ENCODE results near the gene PIP5KL1.

Gene PIP5KL1

DNA sequence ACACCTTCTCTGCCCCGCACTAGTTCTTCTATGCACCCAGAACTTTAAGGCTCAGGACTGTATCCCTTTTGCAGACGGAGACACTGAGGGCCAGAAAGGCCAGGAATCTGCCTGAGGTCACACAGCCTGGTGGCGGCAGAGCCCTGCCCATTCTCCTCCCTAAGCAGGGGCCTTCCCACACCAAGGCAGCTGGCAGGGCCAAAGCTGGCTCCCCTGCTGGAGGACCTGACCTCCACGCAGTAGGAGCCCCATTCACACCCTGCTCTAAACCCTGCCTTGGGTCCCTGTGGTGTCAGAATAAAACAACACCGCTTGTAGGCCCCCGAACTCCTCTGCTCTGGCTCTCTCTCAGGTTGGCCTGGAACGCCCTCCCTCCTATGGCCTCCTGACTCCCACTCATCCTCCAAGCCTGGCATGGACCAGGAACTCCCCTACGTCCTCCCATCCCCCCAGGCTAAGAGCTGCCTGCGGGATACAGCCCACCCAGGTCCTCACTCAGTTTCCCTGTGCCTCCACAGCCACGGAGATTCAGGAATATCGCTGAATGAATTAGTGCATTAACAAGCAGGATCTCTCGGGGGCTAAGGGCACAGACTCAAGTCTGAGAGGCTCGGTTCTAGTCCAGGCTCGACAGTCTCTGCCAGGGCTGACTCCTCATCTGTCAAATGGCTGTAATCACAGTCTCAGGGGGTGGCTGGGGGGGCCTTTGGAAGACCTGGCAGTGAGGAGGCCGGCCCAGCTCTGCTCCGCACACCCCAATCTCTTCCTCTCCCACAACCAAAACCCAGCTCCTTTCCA lies 34.0 kb downstream of the PIP5KL1 start:
- no peak for DNase-seq
- Histone ChIP-seq H3K9me3 (ENCODE audit: severe bottlenecking) (peaks cover 3% of the 10 kb centered on the region), H3K27ac (no peak overlapping the region; the same call in 1 of the 2 replicates), H3K27me3 (ENCODE audit: insufficient read depth, low read depth, severe bottlenecking) (no peaks in the 10 kb centered on the region), H3K4me3 (ENCODE audit: low read depth, low read length) (no peak overlapping the region), H3K36me3 (peaks cover 60% of the 10 kb centered on the region)
- TF ChIP-seq, protein P1, sequence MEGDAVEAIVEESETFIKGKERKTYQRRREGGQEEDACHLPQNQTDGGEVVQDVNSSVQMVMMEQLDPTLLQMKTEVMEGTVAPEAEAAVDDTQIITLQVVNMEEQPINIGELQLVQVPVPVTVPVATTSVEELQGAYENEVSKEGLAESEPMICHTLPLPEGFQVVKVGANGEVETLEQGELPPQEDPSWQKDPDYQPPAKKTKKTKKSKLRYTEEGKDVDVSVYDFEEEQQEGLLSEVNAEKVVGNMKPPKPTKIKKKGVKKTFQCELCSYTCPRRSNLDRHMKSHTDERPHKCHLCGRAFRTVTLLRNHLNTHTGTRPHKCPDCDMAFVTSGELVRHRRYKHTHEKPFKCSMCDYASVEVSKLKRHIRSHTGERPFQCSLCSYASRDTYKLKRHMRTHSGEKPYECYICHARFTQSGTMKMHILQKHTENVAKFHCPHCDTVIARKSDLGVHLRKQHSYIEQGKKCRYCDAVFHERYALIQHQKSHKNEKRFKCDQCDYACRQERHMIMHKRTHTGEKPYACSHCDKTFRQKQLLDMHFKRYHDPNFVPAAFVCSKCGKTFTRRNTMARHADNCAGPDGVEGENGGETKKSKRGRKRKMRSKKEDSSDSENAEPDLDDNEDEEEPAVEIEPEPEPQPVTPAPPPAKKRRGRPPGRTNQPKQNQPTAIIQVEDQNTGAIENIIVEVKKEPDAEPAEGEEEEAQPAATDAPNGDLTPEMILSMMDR (IDR thresholded peaks at IDR 0.05; ENCODE audit: low read depth, low read length), result no peak

DNA sequence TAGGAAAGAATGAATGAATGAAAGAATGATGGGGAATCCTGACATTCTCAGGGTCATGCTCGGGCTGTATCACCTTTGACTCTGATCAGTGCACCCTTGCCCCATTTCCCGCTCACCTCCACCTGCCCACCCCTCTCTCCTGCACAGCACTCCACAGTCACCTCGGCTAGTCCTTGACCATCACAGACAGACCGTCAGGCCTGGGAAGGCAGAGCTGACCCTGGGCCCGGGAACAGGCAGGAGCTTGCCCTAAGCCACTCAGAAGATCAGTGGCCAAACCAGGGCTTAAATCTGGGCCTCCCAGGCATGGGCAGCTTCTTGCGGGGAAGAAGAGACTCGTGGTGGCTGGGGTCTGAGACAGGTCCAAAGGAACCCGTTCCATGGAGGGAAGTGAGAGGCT lies 34.8 kb downstream of the PIP5KL1 start:
- Histone ChIP-seq H3K27me3 (ENCODE audit: insufficient read depth, low read depth, severe bottlenecking) (no peaks in the 10 kb centered on the region), H3K27ac (no peak overlapping the region), H3K9me3 (ENCODE audit: severe bottlenecking) (peaks cover 3% of the 10 kb centered on the region), H3K36me3 (peaks cover 66% of the 10 kb centered on the region), H3K4me3 (ENCODE audit: low read depth, low read length) (no peak overlapping the region)
- no peak for DNase-seq
- TF ChIP-seq, protein P1 (IDR thresholded peaks at IDR 0.05; ENCODE audit: low read depth, low read length), result no peak

DNA sequence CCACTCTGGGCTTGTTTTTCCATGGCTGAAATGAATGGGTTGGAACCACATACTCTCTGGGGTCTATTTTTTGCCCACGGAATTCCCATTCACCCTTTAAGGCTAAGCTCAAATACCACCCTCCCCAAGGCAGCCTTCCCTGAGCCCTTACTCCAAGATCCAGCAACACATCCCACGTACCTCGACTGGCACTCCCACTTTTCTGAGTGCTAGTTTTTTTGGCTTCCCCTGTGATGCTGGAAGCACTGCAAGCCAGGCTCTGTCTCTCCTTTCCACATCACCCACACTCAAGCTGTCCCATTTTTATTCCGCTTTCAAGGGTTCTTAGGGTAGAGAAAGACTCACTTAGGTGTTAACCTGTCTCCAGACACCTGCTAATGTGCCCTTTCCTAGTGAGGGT lies 37.2 kb downstream of the PIP5KL1 start:
- Histone ChIP-seq H3K4me3 (ENCODE audit: low read depth, low read length) (no peak overlapping the region), H3K9me3 (ENCODE audit: severe bottlenecking) (peaks cover 3% of the 10 kb centered on the region), H3K27me3 (ENCODE audit: insufficient read depth, low read depth, severe bottlenecking) (no peaks in the 10 kb centered on the region), H3K36me3 (peaks cover 79% of the 10 kb centered on the region), H3K27ac (no peak overlapping the region)
- no peak for DNase-seq
- TF ChIP-seq, protein P1 (IDR thresholded peaks at IDR 0.05; ENCODE audit: low read depth, low read length), result no peak

DNA sequence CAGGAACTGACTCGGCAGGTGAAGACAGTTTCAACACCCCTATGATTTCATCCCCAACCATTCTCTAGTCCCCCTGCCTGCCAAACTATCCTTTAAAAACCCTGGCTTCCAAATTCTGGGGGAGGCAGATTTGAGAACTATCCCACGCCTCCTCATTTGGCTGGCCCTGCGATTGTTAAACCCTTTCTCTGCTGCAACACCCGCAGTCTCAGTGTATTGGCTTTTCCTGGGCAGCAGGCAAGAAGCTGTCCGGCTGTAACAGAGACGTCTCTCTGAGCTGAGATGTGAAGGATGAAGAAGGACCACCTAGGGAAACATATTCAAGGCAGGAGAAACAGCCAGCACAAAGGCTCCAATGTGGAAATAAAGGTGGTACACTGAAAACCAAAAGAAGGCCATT lies 37.7 kb downstream of the PIP5KL1 start:
- Histone ChIP-seq H3K4me3 (ENCODE audit: low read depth, low read length) (no peak overlapping the region), H3K9me3 (ENCODE audit: severe bottlenecking) (peaks cover 3% of the 10 kb centered on the region), H3K27me3 (ENCODE audit: insufficient read depth, low read depth, severe bottlenecking) (no peaks in the 10 kb centered on the region), H3K36me3 (peaks cover 79% of the 10 kb centered on the region), H3K27ac (no peak overlapping the region)
- TF ChIP-seq, protein P1 (IDR thresholded peaks at IDR 0.05; ENCODE audit: low read depth, low read length), result no peak
- no peak for DNase-seq

DNA sequence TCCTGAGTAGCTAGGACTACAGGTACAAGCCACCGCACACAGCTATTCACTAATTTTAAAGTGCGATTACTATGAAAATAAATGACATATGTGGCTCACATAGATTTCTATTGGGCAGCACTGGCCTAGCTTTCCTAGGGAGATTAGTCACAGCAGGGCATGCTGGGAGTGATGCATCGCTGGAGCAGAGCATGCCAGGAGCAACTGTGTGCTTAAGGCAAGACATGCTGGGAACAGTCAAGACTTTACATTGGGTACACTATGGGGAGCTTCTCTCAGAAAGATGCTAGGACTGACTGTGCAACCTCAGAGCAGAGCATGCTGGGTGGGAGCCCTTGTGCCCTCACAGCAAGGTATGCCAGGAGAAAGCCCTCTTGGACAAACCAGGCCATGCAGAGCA lies 40.5 kb downstream of the PIP5KL1 start:
- Histone ChIP-seq H3K27me3 (ENCODE audit: insufficient read depth, low read depth, severe bottlenecking) (no peaks in the 10 kb centered on the region), H3K4me3 (ENCODE audit: low read depth, low read length) (no peak overlapping the region), H3K27ac (no peak overlapping the region), H3K36me3 (peaks cover 73% of the 10 kb centered on the region), H3K9me3 (ENCODE audit: severe bottlenecking) (peaks cover 3% of the 10 kb centered on the region)
- DNase-seq, result no peak
- TF ChIP-seq, protein P1 (IDR thresholded peaks at IDR 0.05; ENCODE audit: low read depth, low read length), result no peak

DNA sequence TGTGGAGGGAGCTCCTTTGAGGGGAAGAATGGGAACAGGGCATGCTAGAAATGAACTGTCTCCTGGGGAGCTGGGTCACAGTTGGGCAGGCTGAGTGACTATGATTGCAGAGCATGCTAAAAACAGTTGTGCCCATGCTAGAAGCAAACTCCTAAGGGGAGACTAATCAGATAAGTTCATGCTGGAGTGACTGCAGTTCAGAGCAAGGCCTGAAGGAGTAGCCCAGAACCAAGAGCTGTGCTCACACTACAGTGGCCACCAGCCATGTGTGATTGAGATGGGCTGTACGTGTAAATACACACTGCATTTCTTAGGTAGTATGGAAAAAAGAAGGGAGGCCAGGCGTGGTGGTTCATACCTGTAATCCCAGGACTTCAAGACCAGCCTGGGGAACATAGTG lies 42.8 kb downstream of the PIP5KL1 start:
- Histone ChIP-seq H3K27me3 (ENCODE audit: insufficient read depth, low read depth, severe bottlenecking) (no peaks in the 10 kb centered on the region), H3K4me3 (ENCODE audit: low read depth, low read length) (no peak overlapping the region), H3K9me3 (ENCODE audit: severe bottlenecking) (no peaks in the 10 kb centered on the region), H3K36me3 (peaks cover 56% of the 10 kb centered on the region), H3K27ac (no peak overlapping the region)
- no peak for DNase-seq
- TF ChIP-seq, protein P1 (IDR thresholded peaks at IDR 0.05; ENCODE audit: low read depth, low read length), result peak; percentile 54; the same call in 1 of the 2 replicates

All from WERI-Rb-1 (cell line).